Right cardiac atrium (tissue), 5 donors: ENCODE data around the gene CASKIN1. TPM values are rescaled to one million over a fixed set of nuclear protein-coding genes. Genes with fewer than 3 reads are reported as not detected.

Experiments
- ATAC-seq, 2 donors: fragments of 200-7000 bp; cut with Tn5 transposase; one replicate each; pipeline versions ENCODE4 v1.8.0 to v1.9.1; 2020; ENCODE audit warnings: moderate library complexity in 2 of 2, mild to moderate bottlenecking in 1 of 2
- DNase-seq, 3 donors: peaks; one replicate each; pipeline ENCODE4 v3.0.0-alpha.2; 2020
- H3K27ac ChIP-seq: one replicate; pipeline ENCODE4 v1.5.1; 2013; ENCODE audit warnings: mild to moderate bottlenecking, low read length, control low read depth, moderate library complexity
- H3K27me3 ChIP-seq: one replicate; pipeline ENCODE4 v1.6.1; 2013; ENCODE audit not compliant: control insufficient read depth, insufficient read depth
- H3K4me1 ChIP-seq: one replicate; pipeline ENCODE4 v1.6.1; 2013; ENCODE audit warnings: low read length; ENCODE audit not compliant: control insufficient read depth, insufficient read depth
- H3K4me3 ChIP-seq: one replicate; pipeline ENCODE4 v1.5.1; 2013; ENCODE audit warnings: low read length, control low read depth
- H3K9me3 ChIP-seq: one replicate; pipeline ENCODE4 v1.6.1; 2013; ENCODE audit warnings: low read length; ENCODE audit not compliant: control insufficient read depth
- WGBS: extraction: QIAGEN DNeasy Blood & Tissue Kit; methylation state at CpG from one replicate; pipeline ENCODE4 v1.1.7; 2013; 5-methylcytosine and 5-hydroxymethylcytosine counted together
- intact Hi-C, 4 donors: fragments of 100-400 bp; cut with DNase I; formaldehyde crosslinking; loops; one replicate each; pipeline versions ENCODE4 v1.11.0 to v1.14.0; 2022 to 2023
- polyA plus RNA-seq: library from polyadenylated mRNA; stranded (reverse); fragments of 200-250 nt; gene quantifications from one replicate; pipeline ENCODE4 v1.2.3, GENCODE V29; 2013
- total RNA-seq, 4 donors: library from RNA; stranded (reverse); fragmentation: NEBNext Ultra II Directional; extraction: Animal tissue kit (Norgen Biotek cat#: 25700); gene quantifications; one replicate each; pipeline ENCODE4 v1.2.1, GENCODE V29; 2021
- donor health status: healthy with polysubstance abuse.
- donor health status: DM: no; HTN: yes; CAD: no.
- donor health status: DM: no; HTN: no; CAD: no.
- donor health status: DM: no; HTN: yes; CAD: no; lungs with severe emphysema.
- donor health status: DM: yes; HTN: yes; CAD: no.

Gene CASKIN1
- total and polyA plus RNA-seq, 5 donors, result 9.3 to 26.5 (median 10.1) TPM

- no peaks in the 10 kb centered on the region for H3K9me3 ChIP-seq
- peak; percentile 100 for DNase-seq
- no peaks in the 10 kb centered on the region for H3K27me3 ChIP-seq
- H3K27ac ChIP-seq, result peak within 1 kb of the TSS; percentile 59
- intact Hi-C loops, result loop anchor here in 1 of 4 donors (5.0 kb wide), 1 partner anchor 294 kb away; no protein-coding TSS in a partner anchor
- ATAC-seq, result peak; percentile 99
- H3K4me3 ChIP-seq, result peak within 1 kb of the TSS; percentile 82
- H3K4me1 ChIP-seq, result no peaks in the 10 kb centered on the region
- under 1% methylated on average over 82 of the region's 82 CpGs for WGBS
Measured at GRCh38 chr16:2223221-2223941, 27.0 kb upstream of the CASKIN1 start, which contains the start of gene E4F1. Gene E4F1, plus strand, starts transcription at chr16:2223591. Its CDS starts 23 bp downstream, at chr16:2223614.

GRCh38 chr16:2216330-2216729 is 19.9 kb upstream of the CASKIN1 start:
- intact Hi-C loops, result no loop called here
- Histone ChIP-seq H3K27ac (no peak overlapping the region), H3K4me3 (no peak overlapping the region), H3K9me3 (no peaks in the 10 kb centered on the region), H3K27me3 (no peaks in the 10 kb centered on the region), H3K4me1 (peaks cover 12% of the 10 kb centered on the region)
- WGBS, result 97% methylated on average over 4 of the region's 4 CpGs
- no peak for ATAC-seq
- DNase-seq, result no peak

- ATAC-seq, result peak; percentile 92
- H3K27ac ChIP-seq, result peak within 1 kb of the TSS; percentile 84
- H3K4me3 ChIP-seq, result peak within 1 kb of the TSS; percentile 85
- H3K4me1 ChIP-seq, result peaks cover 12% of the 10 kb centered on the region
- no peaks in the 10 kb centered on the region for H3K27me3 ChIP-seq
- DNase-seq, result no peak
- H3K9me3 ChIP-seq, result no peaks in the 10 kb centered on the region
- under 1% methylated on average over 48 of the region's 48 CpGs for WGBS
- intact Hi-C loops, result no loop called here
Measured at GRCh38 chr16:2214719-2214968, 18.2 kb upstream of the CASKIN1 start, which contains the start of gene PGP. Gene PGP, minus strand, starts transcription at chr16:2214840. Its CDS starts 63 bp downstream, at chr16:2214777.

- no peak for ATAC-seq
- intact Hi-C loops, result no loop called here
- H3K4me3 ChIP-seq, result peak overlapping the region; percentile 85
- no peaks in the 10 kb centered on the region for H3K9me3 ChIP-seq
- H3K4me1 ChIP-seq, result peaks cover 12% of the 10 kb centered on the region
- 1% methylated on average over 98 of the region's 98 CpGs for WGBS
- peak in 2 of 3 donors; percentile 62 to 76 for DNase-seq
- no peaks in the 10 kb centered on the region for H3K27me3 ChIP-seq
- peak overlapping the region; percentile 84 for H3K27ac ChIP-seq
Measured at GRCh38 chr16:2213817-2214718, 17.7 kb upstream of the CASKIN1 start.

GRCh38 chr16:2212362-2213324 is 16.2 kb upstream of the CASKIN1 start:
- no peak for ATAC-seq
- intact Hi-C loops, result no loop called here
- DNase-seq, result peak in 2 of 3 donors; percentile 66 to 72
- 47% methylated on average over 19 of the region's 19 CpGs for WGBS
- peak overlapping the region; percentile 85 for H3K4me3 ChIP-seq
- H3K27me3 ChIP-seq, result no peaks in the 10 kb centered on the region
- no peaks in the 10 kb centered on the region for H3K9me3 ChIP-seq
- peak overlapping the region; percentile 48 for H3K27ac ChIP-seq
- peaks cover 12% of the 10 kb centered on the region for H3K4me1 ChIP-seq

GRCh38 chr16:2211923-2212347 is 15.5 kb upstream of the CASKIN1 start:
- no peak for ATAC-seq
- no peak overlapping the region for H3K4me3 ChIP-seq
- no peaks in the 10 kb centered on the region for H3K9me3 ChIP-seq
- 75% methylated on average over 11 of the region's 11 CpGs for WGBS
- peaks cover 12% of the 10 kb centered on the region for H3K4me1 ChIP-seq
- H3K27me3 ChIP-seq, result no peaks in the 10 kb centered on the region
- peak in 1 of 3 donors; percentile 61 for DNase-seq
- intact Hi-C loops, result no loop called here
- H3K27ac ChIP-seq, result peak overlapping the region; percentile 43

- H3K4me1 ChIP-seq, result peaks cover 15% of the 10 kb centered on the region
- H3K27me3 ChIP-seq, result no peaks in the 10 kb centered on the region
- no peaks in the 10 kb centered on the region for H3K9me3 ChIP-seq
- H3K27ac ChIP-seq, result no peak within 1 kb of the TSS
- no peak for ATAC-seq
- peak in 1 of 3 donors; percentile 63 for DNase-seq
- 68% methylated on average over 24 of the region's 24 CpGs for WGBS
- H3K4me3 ChIP-seq, result no peak within 1 kb of the TSS
- intact Hi-C loops, result no loop called here
Measured at GRCh38 chr16:2210386-2211365, 14.3 kb upstream of the CASKIN1 start, which contains the start of gene BRICD5. Gene BRICD5, minus strand, starts transcription at chr16:2210863. Its CDS starts 30 bp downstream, at chr16:2210833.

GRCh38 chr16:2210009-2210332 is 13.6 kb upstream of the CASKIN1 start:
- DNase-seq, result peak in 1 of 3 donors; percentile 57
- H3K27ac ChIP-seq, result no peak overlapping the region
- peaks cover 15% of the 10 kb centered on the region for H3K4me1 ChIP-seq
- intact Hi-C loops, result no loop called here
- H3K27me3 ChIP-seq, result no peaks in the 10 kb centered on the region
- no peak for ATAC-seq
- no peak overlapping the region for H3K4me3 ChIP-seq
- H3K9me3 ChIP-seq, result no peaks in the 10 kb centered on the region
- WGBS, result 90% methylated on average over 17 of the region's 17 CpGs

- Histone ChIP-seq H3K4me1 (peaks cover 19% of the 10 kb centered on the region), H3K27me3 (no peaks in the 10 kb centered on the region), H3K9me3 (no peaks in the 10 kb centered on the region), H3K4me3 (no peak overlapping the region), H3K27ac (no peak overlapping the region)
- DNase-seq (peak in 1 of 3 donors; percentile 56), ATAC-seq (no peak)
- intact Hi-C loops, result loop anchor here in 1 of 4 donors (10.0 kb wide), 1 partner anchor 55 kb away; the partner anchor contains the start of gene TRAF7
- WGBS, result 87% methylated on average over 29 of the region's 29 CpGs
Measured at GRCh38 chr16:2209258-2210008, 13.0 kb upstream of the CASKIN1 start.
